ENCODE results near the gene COL19A1. TPM values are rescaled to one million over a fixed set of nuclear protein-coding genes. Genes with fewer than 3 reads are reported as not detected.

Gene COL19A1
- total RNA-seq, 2 experiments from 2014 or later = 0.03 TPM; not detected in 1

DNA sequence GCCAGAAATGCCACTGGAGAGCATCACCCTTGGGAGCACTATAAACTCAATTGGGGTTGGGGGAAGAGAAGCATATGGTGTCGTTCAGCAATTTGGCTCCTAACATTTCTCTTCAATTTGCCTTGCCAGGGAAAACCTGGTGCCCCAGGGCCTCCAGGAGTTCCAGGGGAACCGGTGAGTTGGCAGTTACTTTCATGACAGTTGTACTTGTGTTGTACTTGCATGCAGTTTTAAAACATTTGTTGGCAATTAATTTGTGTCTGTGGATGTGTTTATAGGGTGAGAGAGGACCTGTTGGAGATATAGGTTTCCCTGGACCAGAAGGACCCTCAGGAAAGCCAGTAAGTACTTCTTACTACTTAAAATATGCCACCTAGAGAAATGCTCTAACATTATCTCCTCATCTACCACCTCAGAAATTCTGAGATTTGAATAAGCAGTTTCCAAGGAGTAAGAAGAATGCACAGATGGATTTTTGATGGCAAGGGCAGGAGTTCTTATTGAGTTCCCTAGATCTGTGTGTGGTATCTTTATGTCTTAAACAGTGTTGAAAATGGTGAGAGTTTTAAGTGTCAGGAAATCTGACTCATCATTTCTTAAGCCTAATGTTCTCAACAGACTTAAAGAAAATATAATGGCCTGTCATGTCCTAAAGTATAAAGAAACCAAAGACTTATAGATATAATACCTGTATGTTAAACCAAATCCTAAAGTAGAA is 314.0 kb downstream of the COL19A1 start:
- H3K9me3 ChIP-seq (ENCODE audit: low read length) = no peaks in the 10 kb centered on the region
- intact Hi-C loops (cut with micrococcal nuclease; ENCODE audit: unreplicated experiment) = no loop called here
- no peak overlapping the region for H3K4me2 ChIP-seq (ENCODE audit: low read length)
- H3K4me3 ChIP-seq (ENCODE audit: low read depth, low read length, poor library complexity, severe bottlenecking) = no peak overlapping the region
- no peaks in the 10 kb centered on the region for H3K4me1 ChIP-seq (ENCODE audit: insufficient read depth, low read length, poor library complexity, severe bottlenecking)
- no peak overlapping the region for H3K27ac ChIP-seq (ENCODE audit: low read depth, low read length, poor library complexity, severe bottlenecking)
- no TSS peak for BruUV-seq (replicated peaks)
- H3K79me2 ChIP-seq (ENCODE audit: insufficient read depth, low read depth, low read length) = no peaks in the 10 kb centered on the region
- POLR2A ChIA-PET = no interaction called here
- CTCF ChIA-PET (ENCODE audit: unreplicated experiment) = no interaction called here
- H3K36me3 ChIP-seq (ENCODE audit: insufficient read depth, low read length) = no peaks in the 10 kb centered on the region
- no peak for DNase-seq (ENCODE audit: low spot score)
- no peak overlapping the region for H2AFZ ChIP-seq (ENCODE audit: low read length)
- TF ChIP-seq, protein P1, sequence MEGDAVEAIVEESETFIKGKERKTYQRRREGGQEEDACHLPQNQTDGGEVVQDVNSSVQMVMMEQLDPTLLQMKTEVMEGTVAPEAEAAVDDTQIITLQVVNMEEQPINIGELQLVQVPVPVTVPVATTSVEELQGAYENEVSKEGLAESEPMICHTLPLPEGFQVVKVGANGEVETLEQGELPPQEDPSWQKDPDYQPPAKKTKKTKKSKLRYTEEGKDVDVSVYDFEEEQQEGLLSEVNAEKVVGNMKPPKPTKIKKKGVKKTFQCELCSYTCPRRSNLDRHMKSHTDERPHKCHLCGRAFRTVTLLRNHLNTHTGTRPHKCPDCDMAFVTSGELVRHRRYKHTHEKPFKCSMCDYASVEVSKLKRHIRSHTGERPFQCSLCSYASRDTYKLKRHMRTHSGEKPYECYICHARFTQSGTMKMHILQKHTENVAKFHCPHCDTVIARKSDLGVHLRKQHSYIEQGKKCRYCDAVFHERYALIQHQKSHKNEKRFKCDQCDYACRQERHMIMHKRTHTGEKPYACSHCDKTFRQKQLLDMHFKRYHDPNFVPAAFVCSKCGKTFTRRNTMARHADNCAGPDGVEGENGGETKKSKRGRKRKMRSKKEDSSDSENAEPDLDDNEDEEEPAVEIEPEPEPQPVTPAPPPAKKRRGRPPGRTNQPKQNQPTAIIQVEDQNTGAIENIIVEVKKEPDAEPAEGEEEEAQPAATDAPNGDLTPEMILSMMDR (conservative IDR thresholded peaks at IDR 0.05; ENCODE audit: low read length) = no peak
- TF ChIP-seq EZH2phosphoT487 (IDR thresholded peaks at IDR 0.05; ENCODE audit: borderline replicate concordance, low read depth, low read length) = no peak
- no peaks in the 10 kb centered on the region for H4K20me1 ChIP-seq (ENCODE audit: insufficient read depth, low read length)
- H3K9me2 ChIP-seq (ENCODE audit: insufficient read depth, low read length) = no peaks in the 10 kb centered on the region

DNA sequence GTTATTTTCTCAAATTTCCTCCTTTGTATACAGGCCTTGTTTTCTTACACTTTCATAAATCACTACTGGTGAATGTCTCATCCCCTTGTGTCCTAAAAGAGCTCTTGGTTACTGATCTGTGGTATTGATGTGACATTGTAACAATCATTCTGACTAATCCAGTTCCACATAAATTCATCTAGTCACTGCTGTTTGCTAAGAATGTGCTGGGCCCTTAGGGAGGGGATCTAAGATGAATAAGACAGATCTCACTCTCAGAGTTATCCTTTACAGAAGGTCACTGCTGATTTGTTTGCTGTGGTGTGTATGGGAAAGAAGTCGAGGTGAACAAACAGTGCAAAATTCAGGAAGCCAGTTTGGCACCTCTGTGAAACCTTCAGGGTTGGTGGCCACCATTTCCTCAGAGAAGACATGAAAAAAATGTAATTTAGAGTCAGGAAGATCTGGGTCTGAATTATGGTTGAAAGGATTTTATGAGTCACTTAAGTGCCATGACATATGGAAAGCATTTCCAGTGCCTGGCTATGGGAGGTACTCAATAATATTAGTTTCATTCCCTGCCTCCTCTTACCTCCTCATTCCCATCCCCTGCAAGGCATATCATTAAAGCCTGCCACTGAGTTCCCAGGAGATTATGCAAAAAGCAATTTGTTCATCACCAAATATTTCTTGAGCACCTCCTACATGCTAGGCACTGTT is 314.7 kb downstream of the COL19A1 start:
- BruUV-seq (replicated peaks) = no TSS peak
- Histone ChIP-seq H2AFZ (ENCODE audit: low read length) (no peak overlapping the region), H3K9me2 (ENCODE audit: insufficient read depth, low read length) (no peaks in the 10 kb centered on the region), H3K9me3 (ENCODE audit: low read length) (no peaks in the 10 kb centered on the region), H3K79me2 (ENCODE audit: insufficient read depth, low read depth, low read length) (no peaks in the 10 kb centered on the region), H4K20me1 (ENCODE audit: insufficient read depth, low read length) (no peaks in the 10 kb centered on the region), H3K4me1 (ENCODE audit: insufficient read depth, low read length, poor library complexity, severe bottlenecking) (no peaks in the 10 kb centered on the region), H3K4me3 (ENCODE audit: low read depth, low read length, poor library complexity, severe bottlenecking) (no peak overlapping the region), H3K27ac (ENCODE audit: low read depth, low read length, poor library complexity, severe bottlenecking) (no peak overlapping the region), H3K36me3 (ENCODE audit: insufficient read depth, low read length) (no peaks in the 10 kb centered on the region), H3K4me2 (ENCODE audit: low read length) (no peak overlapping the region)
- TF ChIP-seq, protein P1 (conservative IDR thresholded peaks at IDR 0.05; ENCODE audit: low read length) = no peak
- TF ChIP-seq EZH2phosphoT487 (IDR thresholded peaks at IDR 0.05; ENCODE audit: borderline replicate concordance, low read depth, low read length) = no peak
- POLR2A ChIA-PET = interaction anchor here (1.0 kb wide), 1 partner anchor 10 kb away, joined by 4 read pairs; no protein-coding TSS in a partner anchor
- CTCF ChIA-PET (ENCODE audit: unreplicated experiment) = no interaction called here
- intact Hi-C loops (cut with micrococcal nuclease; ENCODE audit: unreplicated experiment) = no loop called here
- no peak for DNase-seq (ENCODE audit: low spot score)

DNA sequence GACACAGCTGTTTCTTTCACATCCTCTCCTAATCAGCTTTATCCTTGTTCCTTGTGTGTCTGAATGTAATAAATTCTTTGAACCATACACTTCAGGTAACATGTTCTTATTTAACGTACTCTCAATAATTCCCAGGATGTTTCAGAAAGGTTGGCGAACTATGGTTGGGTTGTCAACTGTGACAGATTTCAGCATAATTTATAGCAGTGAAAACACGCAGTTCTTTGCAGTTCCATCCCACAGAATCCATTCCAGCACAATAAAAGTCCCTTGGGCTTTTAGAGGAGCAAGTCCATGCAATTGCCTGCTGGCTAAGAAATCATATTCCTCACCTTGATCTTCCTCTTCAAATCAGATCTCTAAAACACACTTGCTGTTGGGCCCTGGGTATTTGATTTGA is 317.2 kb downstream of the COL19A1 start:
- no peak for DNase-seq (ENCODE audit: low spot score)

More for the DNA sequence above, 317.2 kb downstream of the COL19A1 start:
- Histone ChIP-seq H3K9me3 (ENCODE audit: low read length) (no peaks in the 10 kb centered on the region), H3K4me2 (ENCODE audit: low read length) (no peak overlapping the region), H3K9me2 (ENCODE audit: insufficient read depth, low read length) (no peaks in the 10 kb centered on the region), H3K36me3 (ENCODE audit: insufficient read depth, low read length) (no peaks in the 10 kb centered on the region), H3K27ac (ENCODE audit: low read depth, low read length, poor library complexity, severe bottlenecking) (no peak overlapping the region), H3K4me3 (ENCODE audit: low read depth, low read length, poor library complexity, severe bottlenecking) (no peak overlapping the region), H3K79me2 (ENCODE audit: insufficient read depth, low read depth, low read length) (no peaks in the 10 kb centered on the region), H2AFZ (ENCODE audit: low read length) (no peak overlapping the region), H3K4me1 (ENCODE audit: insufficient read depth, low read length, poor library complexity, severe bottlenecking) (no peaks in the 10 kb centered on the region), H4K20me1 (ENCODE audit: insufficient read depth, low read length) (no peaks in the 10 kb centered on the region)
- ChIA-PET CTCF (ENCODE audit: unreplicated experiment) (no interaction called here), POLR2A (no interaction called here)
- BruUV-seq (replicated peaks) = no TSS peak
- no peak for TF ChIP-seq EZH2phosphoT487 (IDR thresholded peaks at IDR 0.05; ENCODE audit: borderline replicate concordance, low read depth, low read length)
- TF ChIP-seq, protein P1 (conservative IDR thresholded peaks at IDR 0.05; ENCODE audit: low read length) = no peak
- intact Hi-C loops (cut with micrococcal nuclease; ENCODE audit: unreplicated experiment) = no loop called here
